HG03175 (cell line): ENCODE measurements around the gene CDYL.
A peak's percentile ranks its signal among the peaks of the same experiment; 100 is the strongest.
"Not testable (repeated sequence)": the region's sequence is repeated elsewhere in the genome, so short reads cannot be mapped to it uniquely, and the experiment has no call there.

Experiments used
- ATAC-seq: cut with Tn5 transposase; IDR thresholded peaks from one replicate; pipeline ENCODE4 v1.9.1; 2021; ENCODE audit warnings: mild to moderate bottlenecking, moderate library complexity; ENCODE audit not compliant: unreplicated experiment

CDYL gene

GRCh38 chr6:4803343-4803744 is 27.1 kb downstream of the CDYL start:
- ATAC-seq = no peak

- ATAC-seq = no peak
These were observed 27.9 kb downstream of the CDYL start for GRCh38 chr6:4804095-4804494.

- no peak for ATAC-seq
These were observed 29.5 kb downstream of the CDYL start for GRCh38 chr6:4805553-4806336.

- ATAC-seq = no peak
These were observed 30.1 kb downstream of the CDYL start for GRCh38 chr6:4806337-4806725.

GRCh38 chr6:4806791-4807190 is 30.6 kb downstream of the CDYL start:
- ATAC-seq = no peak

GRCh38 chr6:4808396-4808795 is 32.2 kb downstream of the CDYL start:
- ATAC-seq = no peak

GRCh38 chr6:4809999-4810918 is 34.1 kb downstream of the CDYL start:
- ATAC-seq = no peak

GRCh38 chr6:4812068-4812467 is 35.9 kb downstream of the CDYL start:
- ATAC-seq = no peak

- ATAC-seq = no peak
These were observed 36.9 kb downstream of the CDYL start for GRCh38 chr6:4813055-4813454.

- ATAC-seq = peak; percentile 67
These were observed 38.0 kb downstream of the CDYL start for GRCh38 chr6:4814212-4814611.

GRCh38 chr6:4814987-4815386 is 38.8 kb downstream of the CDYL start:
- no peak for ATAC-seq

GRCh38 chr6:4815584-4815983 is 39.4 kb downstream of the CDYL start:
- no peak for ATAC-seq

GRCh38 chr6:4816904-4817303 is 40.7 kb downstream of the CDYL start:
- ATAC-seq = no peak

- ATAC-seq = no peak
These were observed 41.3 kb downstream of the CDYL start for GRCh38 chr6:4817551-4817950.

GRCh38 chr6:4818272-4818938 is 42.2 kb downstream of the CDYL start:
- ATAC-seq = no peak

GRCh38 chr6:4819706-4820283 is 43.6 kb downstream of the CDYL start:
- no peak for ATAC-seq

- ATAC-seq = no peak
These were observed 44.6 kb downstream of the CDYL start for GRCh38 chr6:4820704-4821276.

GRCh38 chr6:4822476-4822875 is 46.3 kb downstream of the CDYL start:
- ATAC-seq = no peak

GRCh38 chr6:4828187-4828698 is 52.0 kb downstream of the CDYL start:
- no peak for ATAC-seq

GRCh38 chr6:4829089-4829488 is 52.9 kb downstream of the CDYL start:
- ATAC-seq = no peak

GRCh38 chr6:4835540-4835939 is 59.3 kb downstream of the CDYL start:
- not testable (repeated sequence) for ATAC-seq
